HepG2 (cell line): Measurements from ENCODE around the gene FOCAD.

Source experiments
- ATF1 ChIP-seq: IDR thresholded peaks from 2 replicates; pipeline ENCODE4 v1.6.1; 2016; ENCODE audit warnings: mild to moderate bottlenecking, control low read depth
- FOXA3 ChIP-seq: IDR thresholded peaks from 2 replicates; pipeline ENCODE4 v1.6.1; 2016; ENCODE audit warnings: missing genetic modification reagents, missing compliant biosample characterization
- GLI4 ChIP-seq: sonication (generic); formaldehyde crosslinking; IDR thresholded peaks from 2 replicates; pipeline ENCODE4 v1.5.1; 2020; ENCODE audit warnings: missing genetic modification reagents, mild to moderate bottlenecking, moderate library complexity, borderline replicate concordance
- IRF9 ChIP-seq: sonication (generic); formaldehyde crosslinking; IDR thresholded peaks from 2 replicates; pipeline ENCODE4 v1.8.0; 2022; ENCODE audit warnings: missing genetic modification reagents, mild to moderate bottlenecking, borderline replicate concordance
- PHF8 ChIP-seq: sonication (generic); formaldehyde crosslinking; IDR thresholded peaks from 2 replicates; pipeline ENCODE4 v1.5.0; 2020; ENCODE audit warnings: missing genetic modification reagents
- POLR2A ChIP-seq, 2 experiments: IDR thresholded peaks; 2 replicates each; pipeline ENCODE4 v1.6.1; 2011; ENCODE audit warnings: low read depth in 2 of 2, low read length in 2 of 2, mild to moderate bottlenecking in 1 of 2, moderate library complexity in 1 of 2; ENCODE audit not compliant: insufficient read depth in 1 of 2
- POLR2AphosphoS5 ChIP-seq: IDR thresholded peaks from 2 replicates; pipeline ENCODE4 v1.6.1; 2012; ENCODE audit warnings: low read depth, low read length
- SP1 ChIP-seq, 2 experiments: fragments of 450-650 bp in 1 of 2; sonication (generic) in 1 of 2; formaldehyde crosslinking in 1 of 2; IDR thresholded peaks; 2 replicates each; pipeline versions ENCODE4 v1.4.0 to v1.6.1; 2016 to 2020; ENCODE audit warnings: missing genetic modification reagents in 1 of 2
- YY1 ChIP-seq: IDR thresholded peaks from 2 replicates; pipeline ENCODE4 v1.6.1; 2011; ENCODE audit warnings: low read length, low read depth, moderate library complexity, mild to moderate bottlenecking; ENCODE audit not compliant: insufficient read depth, insufficient replicate concordance
- TF ChIP-seq, protein P1 (sequence below): sonication (generic); formaldehyde crosslinking; IDR thresholded peaks from 2 replicates; pipeline ENCODE4 v1.5.0; 2020; ENCODE audit warnings: mild to moderate bottlenecking, missing genetic modification reagents, moderate library complexity

DNA sequence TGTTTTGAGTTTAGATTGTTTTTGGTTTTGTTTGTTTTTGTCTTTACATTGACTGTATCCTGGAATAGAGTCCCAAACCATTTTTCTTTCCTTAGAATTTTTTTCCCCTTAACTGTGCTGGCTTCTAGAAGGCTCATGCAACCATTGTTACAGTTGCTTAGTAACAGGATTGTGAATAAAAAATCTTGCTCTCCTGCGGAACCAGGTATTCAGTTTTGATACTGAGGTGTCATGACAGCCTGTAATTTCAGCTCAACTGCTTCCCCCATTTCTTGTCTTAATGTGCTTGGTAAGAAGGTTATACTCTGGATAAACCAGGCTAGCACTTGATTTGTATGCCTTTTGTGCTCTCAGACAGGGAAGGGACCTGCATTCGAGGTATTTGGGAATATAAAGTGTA is 42.1 kb downstream of the FOCAD start:
- TF ChIP-seq, protein P1, sequence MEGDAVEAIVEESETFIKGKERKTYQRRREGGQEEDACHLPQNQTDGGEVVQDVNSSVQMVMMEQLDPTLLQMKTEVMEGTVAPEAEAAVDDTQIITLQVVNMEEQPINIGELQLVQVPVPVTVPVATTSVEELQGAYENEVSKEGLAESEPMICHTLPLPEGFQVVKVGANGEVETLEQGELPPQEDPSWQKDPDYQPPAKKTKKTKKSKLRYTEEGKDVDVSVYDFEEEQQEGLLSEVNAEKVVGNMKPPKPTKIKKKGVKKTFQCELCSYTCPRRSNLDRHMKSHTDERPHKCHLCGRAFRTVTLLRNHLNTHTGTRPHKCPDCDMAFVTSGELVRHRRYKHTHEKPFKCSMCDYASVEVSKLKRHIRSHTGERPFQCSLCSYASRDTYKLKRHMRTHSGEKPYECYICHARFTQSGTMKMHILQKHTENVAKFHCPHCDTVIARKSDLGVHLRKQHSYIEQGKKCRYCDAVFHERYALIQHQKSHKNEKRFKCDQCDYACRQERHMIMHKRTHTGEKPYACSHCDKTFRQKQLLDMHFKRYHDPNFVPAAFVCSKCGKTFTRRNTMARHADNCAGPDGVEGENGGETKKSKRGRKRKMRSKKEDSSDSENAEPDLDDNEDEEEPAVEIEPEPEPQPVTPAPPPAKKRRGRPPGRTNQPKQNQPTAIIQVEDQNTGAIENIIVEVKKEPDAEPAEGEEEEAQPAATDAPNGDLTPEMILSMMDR (CRISPR knock-in tag): no peak
- TF ChIP-seq POLR2AphosphoS5: no peak
- TF ChIP-seq SP1 (IDR thresholded peaks at IDR 0.05): no peak
- no peak for TF ChIP-seq SP1 (CRISPR knock-in tag; IDR thresholded peaks at IDR 0.05)
- no peak for TF ChIP-seq POLR2A (IDR thresholded peaks at IDR 0.05; ENCODE audit: insufficient read depth in 1 of 2, low read depth in 2 of 2, low read length in 2 of 2)
- TF ChIP-seq YY1: no peak
- TF ChIP-seq PHF8 (CRISPR knock-in tag): no peak
- no peak for TF ChIP-seq ATF1 (CRISPR knock-in tag)
- TF ChIP-seq GLI4: no peak
- no peak for TF ChIP-seq IRF9 (CRISPR knock-in tag)
- no peak for TF ChIP-seq FOXA3 (CRISPR knock-in tag)
